ENCODE data around the gene THAP6. TPM values are rescaled to one million over a fixed set of nuclear protein-coding genes. Genes with fewer than 3 reads are reported as not detected.
A peak's percentile ranks its signal among the peaks of the same experiment; 100 is the strongest.
"Not testable (repeated sequence)": the region's sequence is repeated elsewhere in the genome, so short reads cannot be mapped to it uniquely, and the experiment has no call there.

Gene THAP6
- total RNA-seq, 2 donors from 2014 or later = 15.9 to 25.0 TPM

DNA sequence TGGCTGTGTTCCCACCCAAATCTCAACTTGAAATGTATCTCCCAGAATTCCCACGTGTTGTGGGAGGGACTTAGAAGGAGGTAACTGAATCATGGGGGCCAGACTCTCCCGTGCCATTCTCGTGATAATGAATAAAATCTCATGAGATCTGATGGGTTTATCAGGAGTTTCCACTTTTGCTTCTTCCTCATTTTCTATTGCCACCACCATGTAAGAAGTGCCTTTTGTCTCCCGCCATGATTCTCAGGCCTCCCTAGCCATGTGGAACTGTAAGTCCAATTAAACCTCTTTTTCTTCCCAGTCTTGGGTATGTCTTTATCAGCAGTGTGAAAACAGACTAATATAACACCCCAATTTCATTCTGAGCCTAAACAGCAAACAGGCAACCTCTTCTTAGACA lies 4.7 kb upstream of the THAP6 start:
- H3K4me1 Mint-ChIP-seq (ENCODE audit: low read depth in 2 of 2) = peaks cover 26 to 35% of the 10 kb centered on the region in 2 donors
- peaks cover 34% of the 10 kb centered on the region for H3K36me3 Mint-ChIP-seq
- not testable (repeated sequence) for DNase-seq (ENCODE audit: low spot score); H3K9me3 Mint-ChIP-seq; H3K4me3 Mint-ChIP-seq; H3K27me3 Mint-ChIP-seq; ATAC-seq
- peak overlapping the region; percentile 15 to 16 for H3K27ac Mint-ChIP-seq

DNA sequence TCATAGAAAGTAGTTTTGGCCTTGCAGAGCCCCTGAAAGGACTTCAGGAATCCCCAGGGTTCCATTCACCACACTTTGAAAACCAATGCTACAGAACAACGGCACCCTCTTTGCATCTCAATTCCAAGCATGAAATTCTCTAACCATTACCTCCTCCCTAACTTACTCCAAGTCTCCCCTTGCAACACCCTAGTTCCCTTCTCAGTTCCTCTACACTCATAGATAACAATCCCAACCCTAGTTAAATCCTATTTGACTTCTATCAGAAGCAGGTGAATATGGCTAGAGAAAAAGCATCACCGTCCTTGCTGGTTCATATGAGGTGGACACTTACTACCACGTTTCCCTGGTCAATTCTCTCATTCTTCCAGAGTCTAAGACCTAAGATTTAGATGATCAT lies 2.4 kb upstream of the THAP6 start:
- H3K9me3 Mint-ChIP-seq = peaks cover 3% of the 10 kb centered on the region
- no peak overlapping the region for H3K27ac Mint-ChIP-seq
- H3K36me3 Mint-ChIP-seq = peaks cover 26% of the 10 kb centered on the region
- DNase-seq (ENCODE audit: low spot score) (no peak), ATAC-seq (no peak)
- H3K27me3 Mint-ChIP-seq = no peaks in the 10 kb centered on the region
- peaks cover 28 to 36% of the 10 kb centered on the region in 2 donors for H3K4me1 Mint-ChIP-seq (ENCODE audit: low read depth in 2 of 2)
- H3K4me3 Mint-ChIP-seq = no peak overlapping the region

DNA sequence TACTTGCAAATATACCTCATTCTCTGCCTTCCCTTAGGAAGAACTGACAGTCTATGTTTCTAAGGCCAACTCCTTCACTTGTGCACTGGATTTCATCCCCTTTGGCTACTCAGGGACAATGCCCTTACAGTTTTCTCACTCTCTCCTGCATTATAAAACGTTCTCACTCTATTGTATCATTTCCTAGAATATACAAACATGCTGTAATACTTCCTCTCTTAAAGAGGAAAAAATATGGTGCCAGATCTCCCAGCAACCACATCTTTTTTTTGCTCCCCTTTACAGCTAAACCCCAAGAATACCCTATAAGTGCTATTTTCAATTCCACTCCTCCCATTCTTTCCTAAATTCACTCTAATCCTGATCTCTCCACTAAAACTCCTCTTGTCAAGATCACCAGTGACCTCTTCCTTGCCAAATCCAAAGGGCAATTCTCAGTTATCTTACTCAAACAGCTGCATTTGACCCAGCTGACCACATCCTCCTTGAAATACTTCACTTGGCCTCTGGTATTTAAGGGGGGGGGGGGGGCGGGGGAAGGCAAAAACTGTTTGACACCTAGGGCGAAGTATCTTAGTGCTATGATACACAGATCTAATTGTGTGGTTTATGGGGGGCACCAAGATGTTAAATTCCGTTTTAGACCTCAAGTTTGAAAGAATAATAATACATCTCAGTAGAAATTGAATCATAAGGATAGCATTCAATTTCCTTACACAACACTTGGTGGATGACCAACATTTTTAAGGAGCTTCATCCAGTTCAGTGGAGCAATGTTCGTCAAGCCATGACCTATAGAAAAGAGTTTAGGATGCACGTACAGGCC lies 1.7 kb upstream of the THAP6 start:
- ATAC-seq (no peak), DNase-seq (ENCODE audit: low spot score) (no peak)
- H3K4me3 Mint-ChIP-seq = no peak overlapping the region
- peaks cover 28 to 29% of the 10 kb centered on the region in 2 donors for H3K4me1 Mint-ChIP-seq (ENCODE audit: low read depth in 2 of 2)
- peaks cover 23% of the 10 kb centered on the region for H3K36me3 Mint-ChIP-seq
- H3K27ac Mint-ChIP-seq = no peak overlapping the region
- H3K27me3 Mint-ChIP-seq = no peaks in the 10 kb centered on the region
- H3K9me3 Mint-ChIP-seq = peaks cover 3% of the 10 kb centered on the region

DNA sequence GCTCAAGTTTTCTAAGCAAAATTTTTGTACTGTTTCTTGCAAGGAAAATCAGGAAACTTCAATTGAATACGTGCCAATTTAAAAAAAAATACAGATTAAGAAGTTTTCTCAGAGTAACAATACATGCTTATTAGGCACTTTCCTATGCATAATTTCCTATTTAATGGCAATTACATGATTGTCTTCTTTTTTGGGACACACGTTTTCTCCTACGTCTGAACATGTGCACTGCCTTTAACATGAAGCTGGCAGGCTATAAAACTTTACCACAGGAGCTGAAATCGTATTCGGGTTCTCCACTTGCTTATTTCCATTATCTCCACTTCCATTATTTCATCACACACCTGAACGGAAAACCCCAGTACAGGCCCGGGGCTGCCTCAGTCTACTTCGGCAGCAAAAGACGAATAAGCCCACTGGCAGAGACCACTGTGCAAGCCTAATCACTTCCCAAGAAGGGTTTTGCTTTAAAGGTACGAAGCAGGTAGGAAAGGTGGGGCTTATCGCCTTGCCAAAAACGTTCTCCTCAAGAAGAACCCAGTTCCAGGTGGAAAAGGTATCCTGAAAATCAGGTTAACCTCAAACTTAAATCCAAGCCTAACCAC lies 645 bp upstream of the THAP6 start:
- H3K4me3 Mint-ChIP-seq = no peak overlapping the region
- H3K27ac Mint-ChIP-seq = no peak overlapping the region
- no peaks in the 10 kb centered on the region for H3K27me3 Mint-ChIP-seq
- no peak for ATAC-seq
- peaks cover 3% of the 10 kb centered on the region for H3K9me3 Mint-ChIP-seq
- H3K36me3 Mint-ChIP-seq = peaks cover 27% of the 10 kb centered on the region
- H3K4me1 Mint-ChIP-seq (ENCODE audit: low read depth in 2 of 2) = peaks cover 28 to 29% of the 10 kb centered on the region in 2 donors
- DNase-seq (ENCODE audit: low spot score) = no peak

DNA sequence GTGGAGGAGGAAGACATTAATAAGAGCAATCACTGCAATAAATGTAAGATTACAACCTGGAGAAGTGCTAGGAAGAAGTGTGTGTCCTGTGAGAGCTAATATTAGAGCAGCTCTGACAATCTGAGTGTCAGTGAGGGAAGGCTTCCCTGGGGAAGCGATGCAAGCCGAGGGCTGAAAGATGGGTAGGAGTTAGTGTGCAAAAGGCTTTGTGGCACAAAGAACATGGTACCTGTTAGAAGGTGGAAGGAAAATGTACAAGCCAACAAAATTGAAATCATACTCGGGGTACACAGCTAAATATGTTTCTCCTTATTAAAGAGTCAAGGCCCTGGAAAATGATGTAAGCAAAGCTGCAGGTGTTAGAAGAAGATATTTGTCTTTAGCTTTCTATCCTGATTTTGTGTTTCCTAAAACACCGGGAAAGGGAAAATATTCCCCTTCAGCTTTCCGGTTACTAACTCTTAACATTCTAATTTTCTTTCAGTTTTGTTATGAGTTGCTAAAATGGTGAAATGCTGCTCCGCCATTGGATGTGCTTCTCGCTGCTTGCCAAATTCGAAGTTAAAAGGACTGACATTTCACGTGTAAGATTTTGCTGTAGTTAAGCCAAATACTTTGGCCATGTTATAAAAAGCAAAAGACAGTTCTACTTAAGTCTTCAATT lies 808 bp downstream of the THAP6 start:
- Mint-ChIP-seq H3K4me1 (ENCODE audit: low read depth in 2 of 2) (peaks cover 21 to 25% of the 10 kb centered on the region in 2 donors), H3K27ac (no peak overlapping the region), H3K4me3 (no peak overlapping the region), H3K36me3 (peaks cover 27% of the 10 kb centered on the region), H3K27me3 (no peaks in the 10 kb centered on the region), H3K9me3 (no peaks in the 10 kb centered on the region)
- no peak for DNase-seq (ENCODE audit: low spot score)
- no peak for ATAC-seq

DNA sequence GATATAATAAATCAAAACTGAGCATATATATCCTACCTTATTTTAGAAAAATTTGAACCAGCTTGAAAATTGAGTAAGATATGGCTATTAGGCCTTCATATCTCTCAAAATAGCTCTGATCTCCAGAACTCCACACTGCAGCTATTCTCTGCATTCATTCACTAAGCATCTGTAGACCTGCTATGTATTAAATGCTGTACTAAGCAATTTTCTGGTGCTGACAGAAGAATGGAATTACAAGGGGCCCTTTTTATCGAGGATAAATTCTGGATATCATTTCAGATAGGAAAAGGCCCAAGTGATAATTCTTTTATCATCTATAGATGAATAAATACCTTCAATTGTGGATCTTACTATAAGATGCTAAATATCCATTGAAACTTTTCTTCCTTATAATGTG lies 1.9 kb downstream of the THAP6 start:
- peaks cover 17 to 25% of the 10 kb centered on the region in 2 donors for H3K4me1 Mint-ChIP-seq (ENCODE audit: low read depth in 2 of 2)
- no peaks in the 10 kb centered on the region for H3K9me3 Mint-ChIP-seq
- ATAC-seq (no peak), DNase-seq (ENCODE audit: low spot score) (no peak)
- H3K27me3 Mint-ChIP-seq = no peaks in the 10 kb centered on the region
- H3K4me3 Mint-ChIP-seq = no peak overlapping the region
- no peak overlapping the region for H3K27ac Mint-ChIP-seq
- peaks cover 33% of the 10 kb centered on the region for H3K36me3 Mint-ChIP-seq

DNA sequence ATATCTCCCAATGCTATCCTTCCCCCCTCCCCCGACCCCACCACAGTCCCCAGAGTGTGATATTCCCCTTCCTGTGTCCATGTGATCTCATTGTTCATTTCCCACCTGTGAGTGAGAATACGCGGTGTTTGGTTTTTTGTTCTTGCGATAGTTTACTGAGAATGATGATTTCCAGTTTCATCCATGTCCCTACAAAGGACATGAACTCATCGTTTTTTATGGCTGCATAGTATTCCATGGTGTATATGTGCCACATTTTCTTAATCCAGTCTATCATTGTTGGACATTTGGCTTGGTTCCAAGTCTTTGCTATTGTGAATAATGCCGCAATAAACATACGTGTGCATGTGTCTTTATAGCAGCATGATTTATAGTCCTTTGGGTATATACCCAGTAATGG lies 5.2 kb downstream of the THAP6 start:
- Mint-ChIP-seq H3K4me1 (ENCODE audit: low read depth in 2 of 2) (peaks cover 14 to 25% of the 10 kb centered on the region in 2 donors), H3K36me3 (peaks cover 34% of the 10 kb centered on the region)
- DNase-seq (ENCODE audit: low spot score); H3K9me3 Mint-ChIP-seq; ATAC-seq; H3K27ac Mint-ChIP-seq; H3K27me3 Mint-ChIP-seq; H3K4me3 Mint-ChIP-seq: not testable (repeated sequence)

DNA sequence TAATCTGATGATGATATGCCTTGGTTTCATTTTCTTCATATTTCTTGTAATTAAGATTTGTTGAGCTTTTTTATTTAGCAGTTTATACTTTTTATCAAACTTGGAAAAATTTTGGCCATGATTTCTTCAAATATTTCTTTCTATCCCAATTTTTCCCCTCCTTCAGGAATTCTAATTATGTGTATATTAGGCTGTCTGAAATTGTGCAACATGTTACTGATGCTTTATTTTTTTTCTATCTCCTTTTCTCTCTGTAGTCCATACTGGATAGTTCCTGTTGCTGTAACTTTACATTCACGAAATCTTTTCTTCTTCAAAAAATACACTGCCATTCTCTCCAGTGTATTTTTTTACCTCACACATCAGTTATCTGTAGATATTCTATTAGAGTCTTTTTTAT lies 10.8 kb downstream of the THAP6 start:
- Mint-ChIP-seq H3K27me3 (no peaks in the 10 kb centered on the region), H3K36me3 (peaks cover 39% of the 10 kb centered on the region), H3K4me3 (no peak overlapping the region), H3K9me3 (no peaks in the 10 kb centered on the region), H3K27ac (no peak overlapping the region), H3K4me1 (ENCODE audit: low read depth in 2 of 2) (peaks cover 9 to 17% of the 10 kb centered on the region in 2 donors)
- no peak for ATAC-seq
- no peak for DNase-seq (ENCODE audit: low spot score)

DNA sequence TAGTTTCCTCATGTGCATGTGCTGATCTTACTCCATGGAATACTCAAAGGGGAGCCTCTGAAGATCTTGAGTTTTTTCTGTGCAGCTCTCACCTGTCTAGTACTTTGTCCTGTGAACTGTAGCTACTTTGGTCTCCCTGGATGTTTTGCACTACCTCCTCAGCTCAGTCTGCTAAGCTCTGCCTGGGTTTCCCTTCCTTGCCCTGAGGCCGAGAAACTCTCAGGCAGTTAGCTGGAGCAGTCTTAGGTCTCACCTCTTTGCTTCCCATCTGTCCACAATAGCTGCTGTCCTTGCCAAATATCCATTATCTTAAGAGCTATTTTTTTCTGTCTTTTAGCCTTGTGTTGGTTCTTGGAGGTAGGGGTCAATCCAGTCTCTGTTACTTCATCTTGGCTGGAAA lies 11.6 kb downstream of the THAP6 start:
- H3K4me1 Mint-ChIP-seq (ENCODE audit: low read depth in 2 of 2) = peaks cover 5 to 9% of the 10 kb centered on the region in 2 donors
- ATAC-seq = no peak
- H3K27me3 Mint-ChIP-seq = no peaks in the 10 kb centered on the region
- H3K27ac Mint-ChIP-seq = no peak overlapping the region
- H3K36me3 Mint-ChIP-seq = peaks cover 37% of the 10 kb centered on the region
- no peak for DNase-seq (ENCODE audit: low spot score)
- no peaks in the 10 kb centered on the region for H3K9me3 Mint-ChIP-seq
- no peak overlapping the region for H3K4me3 Mint-ChIP-seq

DNA sequence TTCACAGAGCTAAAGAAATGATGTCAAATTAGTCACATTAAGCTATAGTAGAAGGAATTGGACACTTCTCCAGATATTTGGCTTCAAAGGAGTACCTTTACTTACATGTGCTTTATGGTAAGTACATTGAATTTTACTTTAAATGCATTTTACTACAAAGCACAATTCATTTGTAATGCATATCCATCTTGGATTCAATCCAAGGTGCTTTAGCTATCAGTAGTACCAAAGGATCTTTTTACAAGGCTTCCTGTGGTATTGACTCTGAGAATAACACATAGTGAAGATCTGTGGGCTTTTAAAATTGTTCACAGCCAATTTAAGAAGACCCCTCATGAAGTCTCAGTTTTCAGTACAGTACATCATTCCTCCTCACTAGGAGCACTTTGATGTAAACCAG lies 13.2 kb downstream of the THAP6 start:
- peaks cover 4% of the 10 kb centered on the region for H3K9me3 Mint-ChIP-seq
- no peak for ATAC-seq
- peaks cover 44% of the 10 kb centered on the region for H3K36me3 Mint-ChIP-seq
- no peak overlapping the region for H3K27ac Mint-ChIP-seq
- peaks cover 4 to 5% of the 10 kb centered on the region in 2 donors for H3K4me1 Mint-ChIP-seq (ENCODE audit: low read depth in 2 of 2)
- no peak overlapping the region for H3K4me3 Mint-ChIP-seq
- no peak for DNase-seq (ENCODE audit: low spot score)
- no peaks in the 10 kb centered on the region for H3K27me3 Mint-ChIP-seq

DNA sequence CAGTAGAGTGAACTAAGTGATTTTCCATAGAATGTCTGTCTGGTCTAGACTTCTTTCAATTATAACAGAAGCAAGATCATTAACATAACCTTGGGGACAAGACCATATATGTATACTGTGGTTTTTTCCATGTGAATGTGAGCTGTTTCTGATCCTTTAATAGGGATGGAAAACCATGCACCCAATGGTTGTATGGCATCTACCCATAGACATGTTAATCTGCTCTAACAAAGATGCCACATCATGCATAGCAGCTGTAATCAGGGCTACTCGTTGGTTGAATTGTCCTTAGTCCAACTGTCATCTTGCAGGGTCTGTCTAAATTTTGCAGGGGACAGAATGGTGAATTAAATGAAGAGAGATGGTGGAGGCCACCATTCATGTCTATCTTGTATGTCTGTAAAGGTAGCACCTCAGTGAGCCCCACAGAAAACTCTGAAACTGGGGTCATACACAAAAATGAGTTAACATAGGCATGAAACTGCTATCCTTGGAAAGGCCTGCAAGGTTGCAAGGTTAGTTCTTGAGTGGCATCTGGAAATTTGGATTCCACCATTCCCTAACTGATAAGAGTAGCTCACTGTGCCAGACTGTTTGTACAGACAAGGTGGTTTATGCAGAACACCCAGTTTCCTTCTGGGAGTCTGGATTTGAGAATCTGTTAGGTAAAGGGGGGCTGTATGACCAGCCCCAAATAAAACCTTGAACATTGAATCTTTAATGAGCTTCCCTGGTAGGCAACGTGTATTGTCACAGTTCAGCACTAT lies 16.5 kb downstream of the THAP6 start:
- Mint-ChIP-seq H3K4me3 (no peak overlapping the region), H3K4me1 (ENCODE audit: low read depth in 2 of 2) (peaks cover under 1 to 4% of the 10 kb centered on the region in 2 donors), H3K27ac (no peak overlapping the region), H3K9me3 (peaks cover 8% of the 10 kb centered on the region), H3K36me3 (peaks cover 41% of the 10 kb centered on the region), H3K27me3 (no peaks in the 10 kb centered on the region)
- DNase-seq (ENCODE audit: low spot score) = no peak
- no peak for ATAC-seq

DNA sequence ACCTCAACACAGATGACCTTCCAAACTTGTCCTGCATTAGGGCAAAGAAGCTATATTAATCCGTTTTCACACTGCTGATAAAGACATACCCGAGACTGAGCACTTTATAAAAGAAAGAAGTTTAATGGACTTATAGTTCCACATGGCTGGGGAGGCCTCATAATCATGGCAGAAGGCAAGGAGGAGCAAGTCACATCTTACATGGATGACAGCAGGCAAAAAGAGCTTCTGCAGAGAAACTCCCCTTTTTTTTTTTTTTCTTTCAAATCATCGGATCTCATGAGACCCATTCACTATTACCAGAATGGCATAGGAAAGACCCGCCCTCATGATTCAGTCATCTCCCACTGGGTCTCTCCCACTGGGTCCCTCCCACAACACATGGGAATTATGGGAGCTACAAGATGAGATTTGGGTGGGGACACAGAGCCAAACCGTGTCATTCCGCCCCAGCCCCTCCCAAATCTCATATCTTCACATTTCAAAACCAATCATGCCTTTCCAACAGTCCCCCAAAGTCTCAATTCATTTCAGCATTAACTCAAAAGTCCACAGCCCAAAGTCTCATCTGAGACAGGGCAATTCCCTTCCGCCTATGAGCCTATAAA lies 17.4 kb downstream of the THAP6 start:
- H3K4me1 Mint-ChIP-seq (ENCODE audit: low read depth in 2 of 2); ATAC-seq; H3K4me3 Mint-ChIP-seq; DNase-seq (ENCODE audit: low spot score); H3K27ac Mint-ChIP-seq; H3K27me3 Mint-ChIP-seq; H3K9me3 Mint-ChIP-seq: not testable (repeated sequence)
- H3K36me3 Mint-ChIP-seq = peaks cover 36% of the 10 kb centered on the region

DNA sequence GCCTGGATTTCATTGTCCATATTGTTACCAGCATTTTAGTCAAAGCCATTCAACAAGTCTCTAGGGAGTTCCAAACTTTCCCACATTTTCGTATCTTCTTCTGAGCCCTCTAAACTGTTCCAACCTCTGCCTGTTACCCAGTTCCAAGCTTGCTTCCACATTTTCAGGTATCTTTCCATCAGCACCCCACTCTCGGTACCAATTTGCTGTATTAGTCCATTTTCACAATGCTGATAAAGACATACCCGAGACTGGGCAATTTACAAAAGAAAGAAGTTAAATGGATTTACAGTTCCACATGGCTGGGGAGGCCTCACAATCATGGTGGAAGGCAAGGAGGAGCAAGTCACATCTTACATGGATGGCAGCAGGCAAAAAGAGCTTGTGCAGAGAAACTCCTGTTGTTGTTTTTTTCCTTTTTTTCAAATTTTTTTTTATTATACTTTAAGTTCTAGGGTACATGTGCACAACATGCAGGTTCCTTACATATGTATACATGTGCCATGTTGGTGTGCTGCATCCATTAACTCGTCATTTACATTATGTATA lies 19.1 kb downstream of the THAP6 start:
- peaks cover 27% of the 10 kb centered on the region for H3K36me3 Mint-ChIP-seq
- H3K27ac Mint-ChIP-seq; ATAC-seq; H3K27me3 Mint-ChIP-seq; H3K9me3 Mint-ChIP-seq; DNase-seq (ENCODE audit: low spot score); H3K4me3 Mint-ChIP-seq; H3K4me1 Mint-ChIP-seq (ENCODE audit: low read depth in 2 of 2): not testable (repeated sequence)

All from natural killer cell treated with Interleukin-12 subunit alpha and Interleukin-12 subunit beta and Interleukin-15 and Interleukin-18, amount 100 ng/mL, for 72 hours (primary cell).